A549 (cell line): ENCODE data around the gene GULP1. TPM values are rescaled to one million over a fixed set of nuclear protein-coding genes. Genes with fewer than 3 reads are reported as not detected.

Experiments used
- ATAC-seq, 2 experiments: fragments of 200-7000 bp in 1 of 2; fragments of >200 bp in 1 of 2; cut with Nextera tagmentation in 1 of 2; cut with Tn5 transposase in 1 of 2; 3 replicates each; pipeline versions ENCODE4 v1.8.0 to v1.9.1; 2018 to 2020; ENCODE audit warnings: mild to moderate bottlenecking in 1 of 2, moderate library complexity in 1 of 2
- CTCF ChIA-PET: fragments of 300-600 bp; sonication (Branson Sonifier 250); formaldehyde crosslinking; extraction: SDS; loops from one replicate; lab custom pipeline; 2021; ENCODE audit warnings: antibody characterized with exemption, inconsistent platforms; lab: Yijun Ruan, JAX
- POLR2A ChIA-PET: fragments of 350-600 bp; formaldehyde crosslinking; extraction: SDS; loops from one replicate; lab custom pipeline; 2021; ENCODE audit warnings: antibody characterized with exemption, inconsistent platforms; lab: Yijun Ruan, JAX
- DNase-seq, 2 experiments: peaks; one replicate each; pipeline versions ENCODE4 v3.0.0 to v3.0.0-alpha.2; 2011 to 2016; ENCODE audit warnings: low read depth in 1 of 2, low spot score in 1 of 2
- FAIRE-seq: peaks from 2 replicates; lab custom pipeline; 2011; peaks lifted over from hg19 to GRCh38; lab: Jason Lieb, UNC
- H3K27ac ChIP-seq, 2 experiments: fragments of >200 bp; sonication (Bioruptor Twin); formaldehyde crosslinking; 3 replicates each; pipeline ENCODE4 v1.5.1; 2016 to 2017
- H3K4me1 ChIP-seq: fragments of >200 bp; sonication (Bioruptor Twin); formaldehyde crosslinking; 3 replicates; pipeline ENCODE4 v1.6.1; 2016
- H3K4me2 ChIP-seq: fragments of >200 bp; sonication (Bioruptor Twin); formaldehyde crosslinking; 3 replicates; pipeline ENCODE4 v1.6.1; 2016
- H3K4me3 ChIP-seq: fragments of >200 bp; sonication (Bioruptor Twin); formaldehyde crosslinking; 3 replicates; pipeline ENCODE4 v1.5.1; 2016
- H3K9me3 ChIP-seq: fragments of >200 bp; sonication (Bioruptor Twin); formaldehyde crosslinking; 3 replicates; pipeline ENCODE4 v1.6.1; 2016
- CTCF ChIP-seq: fragments of >200 bp; sonication (Bioruptor Twin); formaldehyde crosslinking; IDR thresholded peaks from 3 replicates; pipeline ENCODE4 v1.5.1; 2016
- ESRRA ChIP-seq: fragments of 150-350 bp; IDR thresholded peaks from 2 replicates; pipeline ENCODE4 v1.6.1; 2014; ENCODE audit warnings: mild to moderate bottlenecking, low read length, borderline replicate concordance
- FOXS1 ChIP-seq: fragments of 250-450 bp; sonication (Bioruptor Pico); IDR thresholded peaks from 2 replicates; pipeline ENCODE4 v1.5.0; 2020; ENCODE audit warnings: mild to moderate bottlenecking, moderate library complexity
- KDM5A ChIP-seq: fragments of 200-600 bp; sonication (generic); IDR thresholded peaks from 2 replicates; pipeline ENCODE4 v1.6.1; 2016; ENCODE audit warnings: antibody characterized with exemption, mild to moderate bottlenecking
- POLR2A ChIP-seq: IDR thresholded peaks from 2 replicates; pipeline ENCODE4 v1.6.1; 2012; ENCODE audit warnings: mild to moderate bottlenecking, low read length
- RAD21 ChIP-seq, 2 experiments: fragments of >200 bp in 1 of 2; sonication (Bioruptor Twin) in 1 of 2; formaldehyde crosslinking in 1 of 2; IDR thresholded peaks in 1 of 2; conservative IDR thresholded peaks in 1 of 2; 2 replicates in 1 of 2; 3 replicates in 1 of 2; pipeline ENCODE4 v1.6.1; 2012 to 2018; ENCODE audit warnings: inconsistent platforms in 1 of 2
- RARB ChIP-seq: fragments of 250-450 bp; sonication (Bioruptor Pico); IDR thresholded peaks from 2 replicates; pipeline ENCODE4 v1.8.0; 2021; ENCODE audit warnings: mild to moderate bottlenecking, moderate library complexity
- SMC3 ChIP-seq: fragments of >200 bp; sonication (Bioruptor Twin); formaldehyde crosslinking; IDR thresholded peaks from 3 replicates; pipeline ENCODE4 v1.6.1; 2018; ENCODE audit warnings: inconsistent platforms
- ZSCAN20 ChIP-seq: fragments of 250-450 bp; sonication (Bioruptor Pico); IDR thresholded peaks from 2 replicates; pipeline ENCODE4 v1.8.0; 2022; ENCODE audit warnings: mild to moderate bottlenecking, moderate library complexity
- WGBS: methylation state at CpG from one replicate; pipeline ENCODE4 v1.1.6; 2017; ENCODE audit errors: missing lambda C conversion rate; 5-methylcytosine and 5-hydroxymethylcytosine counted together
- polyA plus RNA-seq, 4 experiments: library from polyadenylated mRNA; depleted of rRNA in 3 of 4; stranded (reverse); fragments of >200 nt; fragmentation: RNase III in 1 of 4; extraction: RNeasy Plus Mini Kit Qiagen cat#74134 plus additional on column Dnase treatment in 1 of 4; gene quantifications; 2 replicates in 3 of 4; 3 replicates in 1 of 4; pipeline ENCODE4 v1.2.3, GENCODE V29; 2011 to 2017
- TF ChIP-seq, protein P1 (sequence below): fragments of >200 bp; sonication (Bioruptor Twin); formaldehyde crosslinking; IDR thresholded peaks from 2 replicates; pipeline ENCODE4 v1.6.1; 2016

The GULP1 gene
- polyA plus RNA-seq, 2 of the 4 experiments (the other 2 are of a cell fraction), result 30.7 to 89.2 TPM

GRCh38 chr2:188367164-188367563 lies 75.5 kb downstream of the GULP1 start:
- WGBS, result 51% methylated on average over 3 of the region's 3 CpGs
- no peak overlapping the region for H3K27ac ChIP-seq
- FAIRE-seq, result no peak
- POLR2A ChIA-PET, result interaction anchor here (1.4 kb wide), 1 partner anchor 75 kb away, joined by 3 read pairs; no protein-coding TSS in a partner anchor
- no peak for TF ChIP-seq ESRRA
- TF ChIP-seq RARB (CRISPR knock-in tag), result no peak
- TF ChIP-seq KDM5A, result no peak
- no peak for TF ChIP-seq FOXS1 (CRISPR knock-in tag)
- TF ChIP-seq, protein P1, sequence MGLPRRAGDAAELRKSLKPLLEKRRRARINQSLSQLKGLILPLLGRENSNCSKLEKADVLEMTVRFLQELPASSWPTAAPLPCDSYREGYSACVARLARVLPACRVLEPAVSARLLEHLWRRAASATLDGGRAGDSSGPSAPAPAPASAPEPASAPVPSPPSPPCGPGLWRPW, result no peak
- TF ChIP-seq ZSCAN20 (CRISPR knock-in tag), result no peak
- TF ChIP-seq, all 56 proteins: peak for 0
- DNase-seq, result no peak
- Histone ChIP-seq H3K4me1 (peaks cover 14% of the 10 kb centered on the region), H3K4me3 (no peak overlapping the region), H3K9me3 (no peaks in the 10 kb centered on the region), H3K4me2 (no peak overlapping the region)
- CTCF ChIA-PET, result interaction anchor here (0.7 to 1.4 kb wide), 2 partner anchors 75 to 330 kb away, joined by 3 read pairs; partner anchors contain the start of gene GULP1
- ATAC-seq, result no peak

DNA sequence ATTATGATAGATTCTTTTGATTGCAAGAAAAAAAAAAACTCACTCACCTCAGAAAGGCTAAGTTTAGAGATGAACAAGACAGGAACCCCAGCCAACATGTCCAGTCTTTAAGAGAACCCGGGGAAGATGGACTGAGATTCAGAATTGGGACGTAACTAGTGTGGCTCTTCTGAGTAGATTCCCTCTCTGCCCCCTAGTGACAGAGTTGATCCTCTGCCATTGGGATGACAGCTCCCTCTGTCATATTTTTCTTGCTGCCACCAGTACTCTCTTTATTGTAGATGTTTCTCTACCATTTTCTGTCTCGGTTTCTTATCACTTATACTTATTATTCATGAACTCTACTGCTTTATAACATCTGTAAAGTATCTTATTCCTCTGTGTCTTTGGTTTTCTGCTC lies 77.7 kb downstream of the GULP1 start:
- Histone ChIP-seq H3K9me3 (no peaks in the 10 kb centered on the region), H3K4me2 (peak overlapping the region; percentile 39; the same call in 2 of the 3 replicates), H3K27ac (no peak overlapping the region), H3K4me3 (no peak overlapping the region), H3K4me1 (peaks cover 12% of the 10 kb centered on the region; the same call in 2 of the 3 replicates)
- WGBS, result 14% methylated on average over 3 of the region's 3 CpGs
- FAIRE-seq, result no peak
- TF ChIP-seq SMC3, result peak; percentile 76
- TF ChIP-seq CTCF, result peak; percentile 61
- TF ChIP-seq RAD21 (conservative IDR thresholded peaks at IDR 0.05 in 1 of 2, IDR thresholded peaks at IDR 0.05 in 1 of 2), result peak; percentile 72 to 75
- no peak for TF ChIP-seq POLR2A
- peak; percentile 26 to 69 for DNase-seq
- ChIA-PET CTCF (interaction anchor here (1.1 to 2.2 kb wide), 6 partner anchors 9 to 507 kb away, joined by 3 to 12 read pairs (median 5); partner anchors contain the start of gene GULP1), POLR2A (interaction anchor here (1.5 kb wide), 1 partner anchor 77 kb away, joined by 9 read pairs; the partner anchor contains the start of gene GULP1)
- ATAC-seq, result peak; percentile 89 to 96

GRCh38 chr2:188378371-188378950 lies 86.8 kb downstream of the GULP1 start:
- POLR2A ChIA-PET, result no interaction called here

More at GRCh38 chr2:188378371-188378950, 86.8 kb downstream of the GULP1 start:
- DNase-seq (no peak), FAIRE-seq (no peak), ATAC-seq (no peak)
- CTCF ChIA-PET, result interaction anchor here (1.5 kb wide), 1 partner anchor 9 kb away, joined by 5 read pairs; no protein-coding TSS in a partner anchor
- H3K4me1 ChIP-seq, result peaks cover 25% of the 10 kb centered on the region
- 73% methylated on average over 5 of the region's 5 CpGs for WGBS
- H3K4me3 ChIP-seq, result no peak overlapping the region
- TF ChIP-seq CTCF (no peak), ZSCAN20 (CRISPR knock-in tag) (no peak)
- no peak overlapping the region for H3K4me2 ChIP-seq
- H3K27ac ChIP-seq, result 0 out of 6 replicates have a peak overlapping the region, but pooled peaks of 1 of the 2 experiments have one; percentile 21
- H3K9me3 ChIP-seq, result no peaks in the 10 kb centered on the region
